ENCODE results near the gene P2RY12.
A peak's percentile ranks its signal among the peaks of the same experiment; 100 is the strongest.

Gene P2RY12

GRCh38 chr3:151330899-151331298 lies 53.7 kb downstream of the P2RY12 start:
- peak; percentile 80 for DNase-seq

DNA sequence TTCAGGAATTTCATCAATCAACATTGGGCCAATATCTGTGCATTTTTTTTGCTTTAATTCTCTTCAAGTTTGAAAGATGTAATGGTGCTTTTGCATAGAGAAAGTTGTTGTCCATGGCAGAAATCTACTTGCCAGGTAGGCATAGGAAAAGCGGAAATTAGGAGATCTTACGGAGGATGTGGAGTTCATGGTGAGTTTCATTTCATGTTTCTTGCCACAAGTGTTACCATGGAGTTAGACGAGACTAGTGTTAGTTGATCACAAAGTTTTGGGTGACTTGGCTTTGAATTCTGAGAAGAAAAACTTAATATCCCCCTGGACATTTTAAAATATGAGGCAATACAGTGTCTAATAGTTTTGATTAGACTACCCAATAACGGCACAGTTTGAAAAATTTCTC lies 54.2 kb downstream of the P2RY12 start:
- DNase-seq, result no peak

DNA sequence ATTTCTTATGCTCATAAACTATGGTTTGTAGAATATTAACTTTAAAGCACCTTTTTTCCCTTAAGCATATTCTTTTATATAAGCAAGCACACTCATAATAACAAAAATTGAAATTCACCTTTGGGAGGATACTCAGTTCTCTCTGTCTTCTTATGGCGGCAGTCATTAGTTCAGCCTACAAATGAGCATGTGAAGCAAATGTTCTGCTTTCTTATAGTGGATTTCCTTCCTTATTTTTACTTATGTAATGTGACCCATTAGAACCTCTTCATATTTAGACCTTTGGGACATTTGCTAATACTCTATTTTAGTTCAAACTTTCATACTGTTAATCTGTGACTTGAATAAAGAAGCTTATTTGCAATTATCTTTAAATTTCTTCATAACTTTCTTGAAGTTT lies 55.2 kb downstream of the P2RY12 start, which contains the start of gene P2RY13:
Gene P2RY13 (minus strand): TSS at position 187 of the 400 bp plus-strand sequence. CDS start 21 bp downstream, at position 166.
- DNase-seq, result peak; percentile 64

GRCh38 chr3:151328298-151328995 lies 56.1 kb downstream of the P2RY12 start:
- DNase-seq, result peak; percentile 36

GRCh38 chr3:151327571-151328198 lies 56.9 kb downstream of the P2RY12 start:
- peak; percentile 49 for DNase-seq

GRCh38 chr3:151322511-151322910 lies 62.0 kb downstream of the P2RY12 start:
- peak; percentile 39 for DNase-seq

DNA sequence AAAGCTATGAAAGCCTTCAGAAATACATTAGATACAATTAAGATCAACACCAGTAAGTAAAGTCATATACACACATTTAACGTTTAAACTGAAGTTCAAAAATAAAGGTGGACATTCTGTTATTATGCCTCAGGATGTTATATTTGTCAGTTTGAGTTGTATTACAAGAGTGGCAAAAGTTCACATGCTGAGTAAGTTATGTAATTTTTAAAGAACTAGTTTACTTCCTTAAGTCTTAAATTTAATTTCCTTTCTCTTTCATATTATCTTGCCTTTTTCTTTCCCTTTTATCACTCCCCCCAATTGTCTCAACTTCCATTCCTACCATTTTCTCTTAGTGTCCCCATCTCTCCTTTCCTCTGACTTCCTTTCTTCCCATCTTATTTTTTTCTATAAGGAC lies 63.0 kb downstream of the P2RY12 start:
- DNase-seq, result peak; percentile 31

DNA sequence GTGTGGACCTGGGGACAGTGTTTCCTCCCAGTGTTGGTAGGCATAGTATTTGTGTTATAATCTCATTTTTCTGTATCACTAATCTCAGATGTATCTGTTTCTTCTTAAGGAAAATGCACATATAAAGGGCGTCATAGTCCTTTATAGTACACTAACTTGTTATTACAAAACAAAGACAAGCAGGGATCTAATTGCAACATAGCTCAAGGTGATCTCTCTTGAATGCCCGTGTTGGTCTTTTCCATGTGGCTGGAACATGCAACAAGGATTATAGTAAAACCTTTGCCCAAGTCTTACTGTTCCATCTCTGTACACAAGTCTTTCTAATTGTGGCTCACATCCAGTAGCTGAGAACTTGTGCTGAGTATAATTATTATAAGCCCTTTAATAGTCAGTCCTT lies 64.4 kb downstream of the P2RY12 start:
- no peak for DNase-seq

- no peak for DNase-seq
Observed at GRCh38 chr3:151319628-151320027, 64.9 kb downstream of the P2RY12 start.

DNA sequence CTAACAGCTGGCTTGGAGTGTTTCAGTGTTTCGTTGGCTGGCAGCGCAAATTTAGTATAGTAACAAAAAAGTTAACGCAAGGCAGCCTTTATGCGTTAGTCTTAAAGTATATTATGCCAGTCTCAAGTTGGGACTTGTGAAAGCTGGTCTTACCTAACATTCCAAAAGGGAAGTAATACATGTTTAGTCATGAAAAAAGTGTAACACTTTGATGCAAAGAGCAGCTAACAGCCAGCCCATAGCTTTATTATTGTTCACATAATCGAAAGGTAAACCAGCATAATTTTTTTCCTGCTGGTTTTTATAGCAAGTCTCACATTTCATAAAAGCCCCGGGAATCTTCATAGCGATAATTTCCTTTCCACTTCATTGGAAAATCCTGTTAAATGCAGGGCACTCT lies 65.6 kb downstream of the P2RY12 start:
- peak; percentile 68 for DNase-seq

DNA sequence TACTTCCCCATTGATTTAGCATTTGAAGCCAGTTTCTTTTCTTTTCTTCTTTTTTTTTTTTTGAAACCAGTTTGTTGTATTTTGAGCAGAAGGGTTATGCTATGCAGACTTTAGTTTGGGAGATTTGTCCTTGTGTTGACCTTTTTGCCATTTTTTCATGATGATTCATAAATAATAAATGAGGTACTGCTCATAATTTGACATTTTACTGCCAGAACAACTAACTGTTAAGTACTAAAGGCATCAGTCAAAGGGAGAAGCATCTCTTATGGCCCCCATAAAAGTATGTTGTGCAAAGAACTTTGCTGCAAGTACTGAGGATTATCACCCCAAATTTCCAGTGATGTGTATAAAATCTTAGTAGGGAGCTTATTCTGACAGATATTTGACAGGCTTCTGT lies 66.2 kb downstream of the P2RY12 start:
- no peak for DNase-seq

GRCh38 chr3:151316267-151316991 lies 68.1 kb downstream of the P2RY12 start, which contains the start of gene GPR87:
Gene GPR87, minus strand, starts transcription at chr3:151316820. Its CDS starts 16,720 bp downstream, at chr3:151300100.
- DNase-seq, result no peak

DNA sequence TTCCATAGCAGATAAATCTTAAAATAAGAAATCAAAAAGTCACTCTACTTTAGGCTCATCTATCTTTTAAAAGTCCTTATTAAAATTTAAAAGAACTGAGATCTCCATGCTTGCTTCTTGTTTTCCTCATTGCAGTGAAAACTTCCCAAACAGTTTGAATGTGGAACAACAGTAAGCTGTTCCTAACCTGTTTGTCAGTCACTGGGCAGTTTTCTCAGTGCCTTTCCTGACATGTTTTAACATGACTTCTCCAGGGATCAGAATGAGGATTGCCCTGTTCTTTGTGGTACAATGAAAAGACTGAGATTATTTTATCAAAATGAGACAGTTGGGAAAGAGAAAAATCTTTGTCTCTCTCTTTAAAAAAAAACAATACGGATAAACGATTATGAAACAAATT lies 68.7 kb downstream of the P2RY12 start:
- DNase-seq, result no peak

DNA sequence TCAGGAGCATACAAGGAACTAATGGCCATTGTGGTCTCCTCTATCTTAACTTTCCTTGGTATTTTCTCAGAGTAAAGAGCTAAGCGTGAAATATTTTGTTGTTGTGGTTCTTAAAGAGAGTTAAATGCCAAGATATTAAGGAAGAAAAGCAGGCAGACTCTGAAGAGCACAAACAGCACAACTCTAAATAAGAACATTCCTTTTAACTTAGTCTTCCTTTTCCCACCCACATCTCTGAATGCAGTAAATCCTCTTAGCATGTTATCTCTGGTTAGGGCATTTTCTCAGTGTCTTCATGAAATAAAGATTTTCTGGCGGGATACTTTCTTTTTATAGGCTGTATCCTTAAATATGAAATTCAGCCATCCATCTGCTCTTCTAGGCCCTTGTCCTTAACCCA lies 69.4 kb downstream of the P2RY12 start:
- DNase-seq, result no peak

- DNase-seq, result no peak
Observed at GRCh38 chr3:151314593-151314992, 70.0 kb downstream of the P2RY12 start.

DNA sequence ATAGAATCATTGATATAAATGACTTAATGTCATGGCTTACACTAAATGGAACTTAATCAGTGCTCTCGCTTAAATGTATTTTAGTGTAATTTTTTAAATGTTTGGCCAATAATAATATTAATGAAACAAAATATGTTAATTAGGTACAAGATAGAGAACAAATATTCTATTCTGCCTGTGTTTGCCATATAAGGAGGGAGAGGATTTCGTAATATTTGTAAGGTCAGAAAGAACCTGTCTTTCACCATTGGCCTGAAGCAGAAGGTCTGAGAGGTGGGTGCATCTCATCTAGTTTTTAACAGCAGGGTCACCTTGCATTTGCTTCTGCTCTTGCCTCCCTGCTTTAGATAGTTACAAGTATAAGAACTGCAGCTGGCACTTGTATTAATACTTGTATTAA lies 70.4 kb downstream of the P2RY12 start:
- DNase-seq, result no peak

DNA sequence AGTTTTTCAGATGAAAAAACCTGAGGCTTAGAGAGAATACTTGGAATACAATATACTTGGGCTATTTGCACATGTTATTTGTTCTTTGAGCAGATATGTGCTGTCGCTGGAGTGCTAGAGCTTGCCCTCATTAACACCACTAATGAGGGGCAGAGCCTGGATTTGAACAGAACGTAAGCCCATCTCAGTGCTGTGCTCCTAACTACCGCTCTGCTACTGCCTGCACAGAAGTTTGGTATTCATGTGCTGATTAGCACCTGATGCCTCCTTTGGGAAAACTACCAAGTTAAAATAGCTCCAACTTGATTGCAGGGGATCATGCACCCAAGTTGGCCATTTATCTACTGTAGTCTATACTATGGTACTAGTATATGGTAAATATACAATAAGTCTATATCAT lies 71.6 kb downstream of the P2RY12 start:
- no peak for DNase-seq

DNA sequence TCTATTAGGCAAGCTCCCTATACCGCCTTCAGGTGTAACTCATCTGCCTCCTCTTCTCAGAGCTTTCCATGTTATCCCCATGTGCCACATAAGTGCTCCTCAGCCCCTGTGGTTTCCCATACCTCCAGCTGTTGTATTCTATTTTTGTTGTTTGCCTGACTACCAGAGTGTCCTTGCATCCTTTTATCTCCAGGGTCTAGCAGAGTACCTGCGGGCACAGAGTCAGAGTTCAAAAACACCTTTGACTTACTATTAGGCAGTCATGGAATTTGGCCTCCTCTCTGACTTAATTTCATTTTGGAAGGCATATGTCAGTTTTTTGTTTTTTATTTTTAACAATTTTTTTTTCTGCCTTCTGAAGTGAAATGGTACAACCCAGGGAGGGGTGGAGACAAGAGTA lies 75.0 kb downstream of the P2RY12 start:
- no peak for DNase-seq

GRCh38 chr3:151307583-151308488 lies 76.7 kb downstream of the P2RY12 start:
- no peak for DNase-seq

GRCh38 chr3:151307131-151307530 lies 77.4 kb downstream of the P2RY12 start:
- no peak for DNase-seq

DNA sequence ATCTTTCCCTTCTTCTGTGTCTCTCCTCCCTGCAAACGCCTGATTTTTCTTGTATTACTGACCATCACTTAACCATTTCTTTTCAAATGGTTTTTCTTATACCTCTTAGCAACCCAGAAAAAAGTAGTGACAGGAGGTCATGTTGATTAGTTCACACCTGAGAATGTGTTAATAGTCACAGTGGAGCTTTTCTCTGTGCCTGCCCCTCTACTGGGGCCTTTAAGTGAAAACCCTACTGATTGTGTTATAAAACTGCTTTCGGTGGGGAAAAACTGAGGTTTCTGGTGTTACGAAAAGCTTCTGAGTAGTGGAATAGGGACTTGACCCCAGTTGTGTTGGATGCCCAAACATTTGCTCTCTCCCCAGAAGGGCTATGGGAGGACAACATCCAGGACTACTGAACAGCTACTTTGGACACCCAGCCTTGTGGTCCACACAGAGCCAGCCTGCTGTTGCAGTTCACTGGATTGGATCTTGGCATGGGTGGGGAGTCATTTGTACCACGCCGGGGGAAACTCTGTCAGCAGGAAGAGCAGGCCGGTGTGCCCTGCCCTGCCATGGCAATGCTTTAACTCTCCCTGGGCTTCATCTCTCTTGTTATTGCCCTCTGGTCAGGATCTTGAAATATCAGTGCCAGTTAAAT lies 78.3 kb downstream of the P2RY12 start:
- DNase-seq, result no peak

- DNase-seq, result no peak
Observed at GRCh38 chr3:151305775-151306151, 78.8 kb downstream of the P2RY12 start.

All from suppressor macrophage treated with lipopolysaccharide for 4 hours (primary cell).